ENCODE data around the gene YWHAG. TPM values are rescaled to one million over a fixed set of nuclear protein-coding genes. Genes with fewer than 3 reads are reported as not detected.

YWHAG gene
- total and polyA plus RNA-seq, 2 donors from 2014 or later, result 45.4 to 94.2 TPM

- Histone ChIP-seq H3K27me3 (ENCODE audit: control insufficient read depth, insufficient read depth, low read length) (no peaks in the 10 kb centered on the region), H3K36me3 (ENCODE audit: control insufficient read depth in 2 of 3, insufficient read depth in 3 of 3, low read length in 3 of 3) (peaks cover 0 to 11% (median 0%) of the 10 kb centered on the region in 3 donors), H3K4me3 (ENCODE audit: low read length in 3 of 3) (no peak overlapping the region), H3K9ac (ENCODE audit: low read length in 3 of 3) (no peak overlapping the region), H3K4me1 (ENCODE audit: control insufficient read depth in 2 of 3, insufficient read depth in 2 of 3, low read depth in 1 of 3, low read length in 3 of 3) (peaks cover 3 to 21% (median 14%) of the 10 kb centered on the region in 3 donors), H3K9me3 (ENCODE audit: control insufficient read depth in 2 of 3, insufficient read depth in 1 of 3, low read length in 3 of 3) (no peaks in the 10 kb centered on the region), H3K27ac (ENCODE audit: low read depth in 2 of 2, low read length in 2 of 2) (no peak overlapping the region)
- FAIRE-seq, result no peak
- TF ChIP-seq CTCF (IDR thresholded peaks at IDR 0.05; ENCODE audit: borderline replicate concordance, extremely low read depth, insufficient read depth), result no peak
- intact Hi-C loops (cut with DNase I), result no loop called here
- no peak for DNase-seq
Observed at GRCh38 chr7:76354981-76355730, 3.6 kb downstream of the YWHAG start.

- no peak overlapping the region for H3K27ac ChIP-seq (ENCODE audit: low read depth in 2 of 2, low read length in 2 of 2)
- H3K27me3 ChIP-seq (ENCODE audit: control insufficient read depth, insufficient read depth, low read length), result no peaks in the 10 kb centered on the region
- TF ChIP-seq CTCF (IDR thresholded peaks at IDR 0.05; ENCODE audit: borderline replicate concordance, extremely low read depth, insufficient read depth), result no peak
- intact Hi-C loops (cut with DNase I), result no loop called here
- H3K36me3 ChIP-seq (ENCODE audit: control insufficient read depth in 2 of 3, insufficient read depth in 3 of 3, low read length in 3 of 3), result peaks cover 0 to 17% (median 0%) of the 10 kb centered on the region in 3 donors
- no peak overlapping the region for H3K4me3 ChIP-seq (ENCODE audit: low read length in 3 of 3)
- H3K4me1 ChIP-seq (ENCODE audit: control insufficient read depth in 2 of 3, insufficient read depth in 2 of 3, low read depth in 1 of 3, low read length in 3 of 3), result peaks cover 0 to 15% (median 10%) of the 10 kb centered on the region in 3 donors
- no peaks in the 10 kb centered on the region for H3K9me3 ChIP-seq (ENCODE audit: control insufficient read depth in 2 of 3, insufficient read depth in 1 of 3, low read length in 3 of 3)
- no peak for DNase-seq
- FAIRE-seq, result no peak
- no peak overlapping the region for H3K9ac ChIP-seq (ENCODE audit: low read length in 3 of 3)
Observed at GRCh38 chr7:76354516-76354915, 4.3 kb downstream of the YWHAG start.

- peaks cover 0 to 13% (median 10%) of the 10 kb centered on the region in 3 donors for H3K4me1 ChIP-seq (ENCODE audit: control insufficient read depth in 2 of 3, insufficient read depth in 2 of 3, low read depth in 1 of 3, low read length in 3 of 3)
- intact Hi-C loops (cut with DNase I), result no loop called here
- H3K9me3 ChIP-seq (ENCODE audit: control insufficient read depth in 2 of 3, insufficient read depth in 1 of 3, low read length in 3 of 3), result no peaks in the 10 kb centered on the region
- no peak for FAIRE-seq
- H3K27me3 ChIP-seq (ENCODE audit: control insufficient read depth, insufficient read depth, low read length), result no peaks in the 10 kb centered on the region
- no peak overlapping the region for H3K9ac ChIP-seq (ENCODE audit: low read length in 3 of 3)
- H3K27ac ChIP-seq (ENCODE audit: low read depth in 2 of 2, low read length in 2 of 2), result no peak overlapping the region
- H3K36me3 ChIP-seq (ENCODE audit: control insufficient read depth in 2 of 3, insufficient read depth in 3 of 3, low read length in 3 of 3), result peaks cover 0 to 20% (median 0%) of the 10 kb centered on the region in 3 donors
- no peak for TF ChIP-seq CTCF (IDR thresholded peaks at IDR 0.05; ENCODE audit: borderline replicate concordance, extremely low read depth, insufficient read depth)
- no peak for DNase-seq
- no peak overlapping the region for H3K4me3 ChIP-seq (ENCODE audit: low read length in 3 of 3)
Observed at GRCh38 chr7:76353744-76354143, 5.0 kb downstream of the YWHAG start.
